ENCODE measurements around the gene CYB561.
A peak's percentile ranks its signal among the peaks of the same experiment; 100 is the strongest.

Gene CYB561

GRCh38 chr17:63447471-63448009 is 1.4 kb upstream of the CYB561 start:
- DNase-seq, result no peak

DNA sequence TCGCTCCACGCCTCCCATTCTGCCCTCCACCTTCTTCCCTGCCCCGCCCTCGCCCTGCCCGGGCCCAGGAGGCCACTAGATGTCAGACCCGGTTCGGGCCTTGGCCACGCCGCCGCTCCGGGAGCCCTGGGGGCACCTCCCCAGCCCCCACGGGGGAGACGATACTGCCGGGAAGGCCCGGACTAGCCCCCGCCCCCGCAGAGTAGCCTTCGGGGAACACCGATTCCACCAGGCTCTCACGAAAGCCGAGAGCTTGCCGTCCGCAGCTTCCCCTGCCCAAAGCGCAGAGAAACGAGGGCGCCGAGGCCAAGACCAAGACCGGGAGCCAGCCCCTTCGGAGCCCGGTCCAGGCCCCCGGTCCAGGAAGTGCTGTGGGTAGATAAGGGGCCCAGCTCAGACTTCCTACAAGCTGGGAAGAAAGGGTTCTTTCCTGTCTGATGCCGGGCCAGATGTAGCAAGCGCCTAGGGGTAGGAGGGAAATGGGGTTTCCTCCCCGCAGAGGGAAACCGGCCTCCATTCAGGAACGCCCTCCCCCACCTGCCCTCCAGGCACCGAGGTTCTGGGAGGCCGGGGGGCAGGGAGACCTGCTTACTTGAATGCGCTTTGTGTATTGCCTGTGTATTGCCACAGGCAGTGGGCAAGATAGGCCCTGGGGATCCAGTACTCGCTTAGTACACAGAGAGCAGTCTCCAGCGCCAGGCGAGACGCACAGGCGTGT is 806 bp upstream of the CYB561 start:
- peak; percentile 82 for DNase-seq

- DNase-seq, result peak; percentile 89
These were observed 544 bp downstream of the CYB561 start for GRCh38 chr17:63445571-63445953.

GRCh38 chr17:63445065-63445464 is 1.0 kb downstream of the CYB561 start:
- DNase-seq, result no peak

DNA sequence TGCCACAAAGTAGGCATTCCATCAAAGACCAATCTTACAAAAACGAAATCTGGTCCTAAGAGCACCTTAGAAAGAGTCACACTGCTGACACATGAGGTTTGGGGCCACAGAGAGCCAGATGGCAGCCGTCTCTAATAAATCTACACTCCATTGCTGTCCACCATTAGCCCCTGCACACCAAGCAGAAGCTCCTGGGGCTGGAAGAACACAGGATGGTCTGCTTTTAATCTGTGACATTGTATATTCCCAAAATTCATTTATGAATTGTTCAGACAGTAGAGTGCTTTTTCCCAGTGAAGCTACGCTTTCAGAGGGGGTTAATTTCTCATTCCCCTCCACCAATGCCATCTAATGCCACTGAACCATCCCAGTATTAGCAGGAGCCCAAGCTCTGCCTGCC is 1.6 kb downstream of the CYB561 start:
- no peak for DNase-seq

DNA sequence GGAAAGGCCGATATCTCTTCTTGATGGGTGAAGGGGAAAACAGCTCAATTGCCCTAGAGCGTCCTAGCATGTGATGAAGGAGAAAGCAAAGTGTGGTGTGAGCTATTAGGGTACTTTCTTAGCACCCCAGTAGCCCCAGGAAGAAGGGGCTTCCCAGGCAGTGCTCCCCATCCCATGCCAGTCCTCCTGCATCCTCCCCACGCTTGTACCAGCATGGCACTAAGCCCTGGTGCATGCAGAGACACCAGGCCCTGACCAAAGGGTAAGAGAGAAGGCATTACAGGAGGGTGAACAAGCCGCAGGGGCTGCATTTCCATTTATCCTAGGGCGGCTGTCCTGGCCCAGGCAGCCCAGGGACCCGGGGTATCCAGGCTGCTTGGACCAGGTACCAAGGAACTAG is 3.1 kb downstream of the CYB561 start:
- DNase-seq, result no peak

DNA sequence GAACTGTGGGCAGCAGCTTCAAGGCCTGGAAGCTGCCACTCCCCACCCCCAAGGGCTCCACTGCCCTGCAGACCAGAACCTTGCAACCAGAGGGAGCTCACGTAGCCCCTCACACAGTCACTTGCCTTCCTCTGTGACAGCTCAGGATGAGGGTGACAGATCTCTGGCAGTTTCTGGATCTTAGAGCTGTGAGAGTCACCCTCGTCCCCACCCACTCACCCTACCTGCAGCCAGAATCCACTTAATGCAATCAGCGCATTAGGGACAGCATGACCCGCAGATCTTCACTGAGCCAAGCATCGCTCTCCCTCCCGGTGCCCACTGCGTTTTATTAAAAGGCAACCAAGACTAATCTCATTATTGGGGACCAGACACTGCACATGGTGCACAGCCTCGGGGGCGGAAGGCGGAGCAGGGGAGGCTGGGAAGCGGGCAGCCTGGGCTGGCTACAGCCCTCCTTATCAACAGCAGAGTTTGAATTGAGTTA is 3.5 kb downstream of the CYB561 start:
- no peak for DNase-seq

DNA sequence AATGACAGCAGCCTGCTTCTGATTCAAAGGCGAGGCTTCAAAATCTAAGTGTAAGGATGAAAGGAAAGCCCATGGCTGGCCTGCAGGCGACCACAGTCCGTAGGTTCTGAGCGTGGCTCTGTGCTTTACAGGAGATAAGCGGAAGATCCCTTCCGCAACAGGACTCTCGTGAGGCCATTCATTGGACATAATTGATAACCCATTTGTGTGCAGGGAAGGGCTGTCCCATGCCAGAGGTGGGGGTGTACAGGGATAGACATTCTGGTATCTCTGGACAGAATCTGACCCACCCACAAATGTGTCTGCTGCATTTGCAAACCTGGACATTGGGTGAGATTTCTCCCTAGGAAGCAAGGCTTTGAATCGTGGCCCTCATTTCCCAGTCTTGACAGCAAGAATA is 4.0 kb downstream of the CYB561 start:
- no peak for DNase-seq

GRCh38 chr17:63441654-63442053 is 4.5 kb downstream of the CYB561 start:
- DNase-seq, result no peak

- no peak for DNase-seq
These were observed 5.3 kb downstream of the CYB561 start for GRCh38 chr17:63440770-63441335.

- peak; percentile 70 for DNase-seq
These were observed 5.9 kb downstream of the CYB561 start for GRCh38 chr17:63440127-63440769.

- no peak for DNase-seq
These were observed 6.4 kb downstream of the CYB561 start for GRCh38 chr17:63439687-63440086.

DNA sequence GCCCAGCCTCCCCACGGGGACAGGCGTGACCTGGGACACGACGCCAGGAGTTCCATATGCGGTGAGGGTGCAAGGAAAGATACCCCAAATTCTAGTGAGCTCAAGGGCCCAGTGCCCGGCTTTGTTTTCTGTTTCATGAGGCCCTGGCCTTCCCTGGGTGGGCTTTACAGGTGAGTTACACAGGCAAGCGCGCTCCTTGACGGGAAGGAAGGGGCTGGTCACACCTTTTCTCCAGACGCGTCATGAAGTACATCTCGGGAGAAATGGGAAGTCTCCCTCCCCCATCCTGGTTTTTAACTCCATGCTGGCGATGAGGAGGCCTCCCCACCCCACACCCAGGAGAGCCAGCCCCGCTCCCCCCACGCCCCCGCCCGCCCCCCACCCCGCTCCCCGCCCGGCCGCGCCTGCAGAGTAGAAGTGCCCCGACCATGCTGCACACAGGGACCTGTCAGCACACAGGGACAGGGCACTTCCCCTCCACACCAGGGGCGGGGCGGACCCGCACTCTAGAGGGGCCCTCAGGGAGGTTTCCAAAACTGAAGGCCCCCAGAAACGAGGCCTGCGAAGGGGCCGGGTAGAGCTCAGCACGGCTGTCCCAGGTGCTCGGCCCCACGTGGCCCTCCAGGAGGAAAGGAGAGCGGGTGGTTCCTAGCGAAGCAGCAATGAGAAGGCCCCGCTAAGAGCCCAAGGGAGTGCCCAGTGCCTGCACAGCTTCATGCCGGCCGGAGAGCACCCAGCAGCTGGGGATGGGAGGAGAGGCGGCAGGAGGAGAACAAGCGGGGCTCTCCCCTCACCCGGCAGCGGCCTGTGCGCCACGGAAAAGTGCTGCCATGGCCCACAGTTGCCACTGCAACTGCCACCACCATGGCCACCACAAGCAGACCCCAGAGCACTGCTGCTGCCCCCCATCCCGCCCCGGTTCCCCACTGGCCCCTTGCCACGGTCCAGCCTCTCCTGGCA is 7.7 kb downstream of the CYB561 start:
- DNase-seq, result no peak

GRCh38 chr17:63437287-63438091 is 8.6 kb downstream of the CYB561 start:
- no peak for DNase-seq

DNA sequence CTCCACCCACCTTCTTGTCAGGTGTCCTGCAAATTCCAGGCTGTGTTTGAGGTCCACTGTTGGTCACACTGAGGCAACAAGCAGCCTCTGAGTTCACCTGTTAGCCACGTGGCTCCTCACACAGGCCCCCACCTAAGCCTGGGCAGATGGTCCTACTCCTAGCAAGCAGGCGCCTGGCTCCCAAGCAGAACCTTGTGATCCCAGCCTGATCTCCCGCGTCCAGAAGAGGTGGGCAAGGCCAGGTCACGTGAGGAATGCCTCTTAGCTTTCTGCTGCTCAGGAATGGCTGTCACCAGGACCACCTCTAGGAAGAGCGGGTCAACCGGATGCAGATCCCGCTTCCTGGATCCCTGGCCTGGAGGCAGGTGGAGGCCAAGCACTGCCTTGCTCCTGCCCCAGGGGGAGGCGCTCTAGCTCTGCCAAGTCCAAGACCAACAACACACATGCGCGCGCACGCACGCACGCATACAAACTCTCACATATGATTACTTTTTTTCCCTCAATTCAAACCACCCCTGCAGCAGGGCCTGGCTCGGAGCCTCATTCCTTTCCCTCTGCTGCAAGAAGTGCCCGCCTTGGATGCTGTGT is 9.5 kb downstream of the CYB561 start:
- DNase-seq, result no peak

- DNase-seq, result no peak
These were observed 10.2 kb downstream of the CYB561 start for GRCh38 chr17:63435681-63436522.

- DNase-seq, result no peak
These were observed 11.0 kb downstream of the CYB561 start for GRCh38 chr17:63434951-63435571.

- no peak for DNase-seq
These were observed 12.1 kb downstream of the CYB561 start for GRCh38 chr17:63433746-63434591.
